ENCODE measurements around the gene SEMA3G.

DNA sequence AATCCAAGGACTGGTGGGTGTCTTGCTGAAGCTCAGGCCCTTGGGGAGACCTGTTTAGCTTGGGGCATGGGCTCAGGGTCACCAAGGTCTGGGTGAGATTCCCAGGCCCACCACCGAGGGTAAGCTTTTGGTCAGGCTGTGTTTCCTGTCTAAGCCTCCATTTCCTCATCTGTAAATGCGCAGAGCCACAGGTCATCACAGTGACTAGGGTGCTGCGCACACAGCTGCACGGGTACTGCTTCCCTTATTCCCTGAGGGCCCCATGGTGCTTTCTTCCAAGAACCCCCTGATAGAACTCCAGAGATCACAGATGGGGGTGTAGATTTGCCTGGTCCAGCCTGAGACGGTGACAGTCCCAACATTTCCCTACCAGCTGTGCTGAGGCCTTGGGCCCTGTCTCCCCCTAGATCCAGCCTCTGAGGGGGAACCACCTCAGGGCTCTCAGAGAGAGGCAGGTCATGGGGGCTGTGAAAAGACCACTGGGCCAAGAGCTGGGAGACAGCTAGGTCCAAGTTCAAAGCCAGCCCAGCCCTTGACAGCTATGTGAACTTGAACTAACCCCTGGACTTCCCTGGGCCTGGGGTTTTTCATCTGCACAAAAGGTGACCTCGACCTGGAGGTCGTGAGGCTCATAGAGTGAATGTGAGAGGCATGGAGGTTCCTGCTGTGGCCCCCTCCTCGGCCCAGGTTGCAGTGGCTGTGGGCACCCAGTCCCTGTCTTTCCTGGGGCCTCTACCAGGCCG, 60.7 kb downstream of the SEMA3G start:
- TF ChIP-seq, protein P1, sequence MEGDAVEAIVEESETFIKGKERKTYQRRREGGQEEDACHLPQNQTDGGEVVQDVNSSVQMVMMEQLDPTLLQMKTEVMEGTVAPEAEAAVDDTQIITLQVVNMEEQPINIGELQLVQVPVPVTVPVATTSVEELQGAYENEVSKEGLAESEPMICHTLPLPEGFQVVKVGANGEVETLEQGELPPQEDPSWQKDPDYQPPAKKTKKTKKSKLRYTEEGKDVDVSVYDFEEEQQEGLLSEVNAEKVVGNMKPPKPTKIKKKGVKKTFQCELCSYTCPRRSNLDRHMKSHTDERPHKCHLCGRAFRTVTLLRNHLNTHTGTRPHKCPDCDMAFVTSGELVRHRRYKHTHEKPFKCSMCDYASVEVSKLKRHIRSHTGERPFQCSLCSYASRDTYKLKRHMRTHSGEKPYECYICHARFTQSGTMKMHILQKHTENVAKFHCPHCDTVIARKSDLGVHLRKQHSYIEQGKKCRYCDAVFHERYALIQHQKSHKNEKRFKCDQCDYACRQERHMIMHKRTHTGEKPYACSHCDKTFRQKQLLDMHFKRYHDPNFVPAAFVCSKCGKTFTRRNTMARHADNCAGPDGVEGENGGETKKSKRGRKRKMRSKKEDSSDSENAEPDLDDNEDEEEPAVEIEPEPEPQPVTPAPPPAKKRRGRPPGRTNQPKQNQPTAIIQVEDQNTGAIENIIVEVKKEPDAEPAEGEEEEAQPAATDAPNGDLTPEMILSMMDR (optimal IDR thresholded peaks at IDR 0.05 in 1 of 3, IDR thresholded peaks at IDR 0.05 in 1 of 3, conservative IDR thresholded peaks at IDR 0.05 in 1 of 3; ENCODE audit: extremely low read depth in 1 of 3, insufficient read depth in 2 of 3, low read length in 3 of 3), result no peak
- TF ChIP-seq EZH2 (IDR thresholded peaks at IDR 0.05; ENCODE audit: low read length), result no peak
